Adrenal gland (tissue), 12 donors: ENCODE results near the gene NEGR1. TPM values are rescaled to one million over a fixed set of nuclear protein-coding genes. Genes with fewer than 3 reads are reported as not detected.

Source experiments
- DNase-seq, 7 donors: peaks; one replicate each; pipeline ENCODE4 v3.0.0-alpha.2; 2019 to 2020
- H3K27ac ChIP-seq, 5 donors: fragments of 200-600 bp; sonication (generic) in 4 of 5; 1 replicate in 3 of 5; 2 replicates in 2 of 5; pipeline versions ENCODE4 v1.5.1 to v1.8.0; 2016 to 2020; ENCODE audit warnings: mild to moderate bottlenecking in 1 of 5
- H3K27me3 ChIP-seq: fragments of 200-600 bp; 2 replicates; pipeline ENCODE4 v1.8.0; 2021
- H3K36me3 ChIP-seq, 2 donors: fragments of 200-600 bp; replicated peaks in 1 of 2; 1 replicate in 1 of 2; 2 replicates in 1 of 2; pipeline versions ENCODE4 v1.5.1 to v1.8.0; 2018 to 2022
- H3K4me1 ChIP-seq, 2 donors: fragments of 200-600 bp; replicated peaks in 1 of 2; 1 replicate in 1 of 2; 2 replicates in 1 of 2; pipeline versions ENCODE4 v1.5.1 to v1.8.0; 2018 to 2021
- H3K4me3 ChIP-seq, 4 donors: fragments of 200-600 bp; sonication (generic) in 3 of 4; one replicate each; pipeline ENCODE4 v1.5.1; 2016 to 2018
- H3K9me3 ChIP-seq, 3 donors: fragments of 200-600 bp; sonication (generic) in 1 of 3; replicated peaks in 1 of 3; 1 replicate in 2 of 3; 2 replicates in 1 of 3; pipeline versions ENCODE4 v1.5.1 to v1.8.0; 2016 to 2021
- CTCF ChIP-seq, 6 experiments: fragments of 450-650 bp in 4 of 6; fragments of 200-600 bp in 2 of 6; sonication (generic) in 1 of 6; IDR thresholded peaks; 1 replicate in 5 of 6; 2 replicates in 1 of 6; pipeline versions ENCODE4 v1.5.1 to v1.8.0; 2016 to 2021; ENCODE audit warnings: antibody characterized with exemption in 6 of 6, mild to moderate bottlenecking in 2 of 6, moderate library complexity in 1 of 6
- POLR2A ChIP-seq, 2 donors: fragments of 450-650 bp; IDR thresholded peaks; one replicate each; pipeline ENCODE4 v1.6.1; 2017; ENCODE audit warnings: antibody characterized with exemption in 2 of 2, mild to moderate bottlenecking in 2 of 2, moderate library complexity in 1 of 2
- WGBS, 4 donors: extraction: QIAGEN DNeasy Blood & Tissue Kit in 2 of 4; methylation state at CpG; one replicate each; pipeline versions ENCODE4 v1.1.5 to v1.1.7; 2013 to 2017; 5-methylcytosine and 5-hydroxymethylcytosine counted together
- intact Hi-C, 2 donors: fragments of 100-400 bp; cut with DNase I; formaldehyde crosslinking; loops; one replicate each; pipeline versions ENCODE4 v1.14.1 to v1.15.0; 2022 to 2023
- polyA plus RNA-seq, 3 donors: library from polyadenylated mRNA; stranded (reverse); fragments of 200-250 nt in 2 of 3; fragments of 350-450 nt in 1 of 3; fragmentation: Illumina TruSeq in 1 of 3; extraction: RNeasy Lipid Tissue Mini Kit (QIAGEN cat#74804) in 1 of 3; gene quantifications; one replicate each; pipeline ENCODE4 v1.2.3, GENCODE V29; 2013 to 2014
- total RNA-seq, 9 donors: library from RNA; depleted of rRNA in 4 of 9; stranded (reverse); fragments of >200 nt in 4 of 9; fragments of 120-200 nt in 1 of 9; fragmentation: NEBNext Ultra II Directional in 1 of 9; extraction: Animal tissue kit (Norgen Biotek cat#: 25700) in 1 of 9; gene quantifications; one replicate each; pipeline versions ENCODE4 v1.1.0 to v1.2.4, GENCODE V29; 2013 to 2023
- donor health status: healthy with polysubstance abuse.
- donor health status: Bipolar disorder and iron deficiency.
- donor health status: DM: yes; HTN: yes; CAD: no.
- donor health status: DM: no; HTN: no; CAD: no.
- donor health status: DM: no; HTN: no; CAD: no.
- donor health status: DM: yes; HTN: yes; CAD: no.

NEGR1 gene
- total and polyA plus RNA-seq, 12 donors, result 1.1 to 7.4 (median 4.0) TPM

- no peaks in the 10 kb centered on the region for H3K9me3 ChIP-seq
- DNase-seq, result no peak
- no peak overlapping the region for H3K4me3 ChIP-seq
- no peaks in the 10 kb centered on the region for H3K27me3 ChIP-seq
- H3K27ac ChIP-seq, result no peak overlapping the region
- H3K36me3 ChIP-seq, result no peaks in the 10 kb centered on the region
- no peak for TF ChIP-seq POLR2A (IDR thresholded peaks at IDR 0.05)
- no peak for TF ChIP-seq CTCF (IDR thresholded peaks at IDR 0.05)
- intact Hi-C loops, result no loop called here
- no peaks in the 10 kb centered on the region for H3K4me1 ChIP-seq
These were observed 2.2 kb downstream of the NEGR1 start for GRCh38 chr1:72280131-72280530.

GRCh38 chr1:72278461-72278860 lies 3.9 kb downstream of the NEGR1 start:
- Histone ChIP-seq H3K9me3 (no peaks in the 10 kb centered on the region), H3K4me1 (no peaks in the 10 kb centered on the region), H3K4me3 (no peak overlapping the region), H3K27me3 (no peaks in the 10 kb centered on the region), H3K36me3 (no peaks in the 10 kb centered on the region), H3K27ac (no peak overlapping the region)
- TF ChIP-seq CTCF (IDR thresholded peaks at IDR 0.05) (no peak), POLR2A (IDR thresholded peaks at IDR 0.05) (no peak)
- DNase-seq, result no peak
- intact Hi-C loops, result no loop called here

- H3K4me1 ChIP-seq, result no peaks in the 10 kb centered on the region
- WGBS, 4 donors, result 60 to 71% (median 65%) methylated on average over 6 of the region's 6 CpGs
- H3K4me3 ChIP-seq, result no peak overlapping the region
- intact Hi-C loops, result no loop called here
- H3K9me3 ChIP-seq, result no peaks in the 10 kb centered on the region
- no peak overlapping the region for H3K27ac ChIP-seq
- TF ChIP-seq CTCF (IDR thresholded peaks at IDR 0.05), result no peak
- no peak for TF ChIP-seq POLR2A (IDR thresholded peaks at IDR 0.05)
- no peaks in the 10 kb centered on the region for H3K27me3 ChIP-seq
- H3K36me3 ChIP-seq, result no peaks in the 10 kb centered on the region
- DNase-seq, result no peak
These were observed 10.7 kb downstream of the NEGR1 start for GRCh38 chr1:72271555-72272085.

GRCh38 chr1:72262735-72263134 lies 19.6 kb downstream of the NEGR1 start:
- no peak for TF ChIP-seq POLR2A (IDR thresholded peaks at IDR 0.05)
- TF ChIP-seq CTCF (IDR thresholded peaks at IDR 0.05), result no peak
- 60 to 72% (median 65%) methylated on average over 2 of the region's 2 CpGs for WGBS, 4 donors
- Histone ChIP-seq H3K4me1 (no peaks in the 10 kb centered on the region), H3K27ac (no peak overlapping the region), H3K9me3 (no peaks in the 10 kb centered on the region), H3K27me3 (no peaks in the 10 kb centered on the region), H3K36me3 (no peaks in the 10 kb centered on the region), H3K4me3 (no peak overlapping the region)
- DNase-seq, result no peak
- intact Hi-C loops, result no loop called here
